ENCODE data around the gene PCDHGB3.

GRCh38 chr5:141322261-141322660 is 47.8 kb upstream of the PCDHGB3 start:
- no peak for TF ChIP-seq CTCF (IDR thresholded peaks at IDR 0.05; ENCODE audit: low read length)
- no peak for TF ChIP-seq EZH2 (optimal IDR thresholded peaks at IDR 0.05; ENCODE audit: low read depth, low read length)
- no peak for TF ChIP-seq EZH2phosphoT487 (IDR thresholded peaks at IDR 0.05; ENCODE audit: low read length)

Data from MM.1S (cell line).